ENCODE data around the gene ZBTB22. TPM values are rescaled to one million over a fixed set of nuclear protein-coding genes. Genes with fewer than 3 reads are reported as not detected.

Gene ZBTB22
- total RNA-seq, 4 donors from 2014 or later: 25.0 to 53.7 (median 35.8) TPM

DNA sequence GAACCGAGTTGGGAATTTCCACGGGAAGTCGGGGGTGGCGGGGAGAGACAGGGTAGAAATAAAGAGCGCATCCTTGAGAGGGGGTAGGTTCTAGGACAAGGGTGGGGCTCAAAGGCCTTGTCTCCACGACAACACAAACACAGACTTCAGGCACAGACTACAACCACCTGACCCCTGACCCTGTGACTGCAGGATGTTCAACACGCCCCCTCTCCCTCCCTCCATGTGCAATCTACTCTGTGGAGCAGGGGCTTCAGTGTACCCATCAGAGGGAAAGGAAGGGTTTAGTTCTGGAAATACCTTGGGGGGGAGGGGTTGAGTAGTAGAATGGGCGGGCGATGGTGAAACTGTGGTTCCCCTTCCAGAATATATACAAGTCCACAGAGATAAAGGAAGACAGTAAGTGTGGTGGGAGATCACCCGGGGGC lies 3.0 kb downstream of the ZBTB22 start:
- WGBS, 2 donors: 1 to 4% methylated on average over 10 of the region's 10 CpGs
- TF ChIP-seq, protein P1, sequence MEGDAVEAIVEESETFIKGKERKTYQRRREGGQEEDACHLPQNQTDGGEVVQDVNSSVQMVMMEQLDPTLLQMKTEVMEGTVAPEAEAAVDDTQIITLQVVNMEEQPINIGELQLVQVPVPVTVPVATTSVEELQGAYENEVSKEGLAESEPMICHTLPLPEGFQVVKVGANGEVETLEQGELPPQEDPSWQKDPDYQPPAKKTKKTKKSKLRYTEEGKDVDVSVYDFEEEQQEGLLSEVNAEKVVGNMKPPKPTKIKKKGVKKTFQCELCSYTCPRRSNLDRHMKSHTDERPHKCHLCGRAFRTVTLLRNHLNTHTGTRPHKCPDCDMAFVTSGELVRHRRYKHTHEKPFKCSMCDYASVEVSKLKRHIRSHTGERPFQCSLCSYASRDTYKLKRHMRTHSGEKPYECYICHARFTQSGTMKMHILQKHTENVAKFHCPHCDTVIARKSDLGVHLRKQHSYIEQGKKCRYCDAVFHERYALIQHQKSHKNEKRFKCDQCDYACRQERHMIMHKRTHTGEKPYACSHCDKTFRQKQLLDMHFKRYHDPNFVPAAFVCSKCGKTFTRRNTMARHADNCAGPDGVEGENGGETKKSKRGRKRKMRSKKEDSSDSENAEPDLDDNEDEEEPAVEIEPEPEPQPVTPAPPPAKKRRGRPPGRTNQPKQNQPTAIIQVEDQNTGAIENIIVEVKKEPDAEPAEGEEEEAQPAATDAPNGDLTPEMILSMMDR (IDR thresholded peaks at IDR 0.05): no peak
- TF ChIP-seq POLR2A (IDR thresholded peaks at IDR 0.05): no peak
- DNase-seq (ENCODE audit: low spot score in 2 of 2): peak; percentile 83 to 93
- peak overlapping the region; percentile 79 for H3K4me3 ChIP-seq (ENCODE audit: low read depth, poor library complexity, severe bottlenecking)
- intact Hi-C loops (cut with DNase I; ENCODE audit: low total_unique reads): no loop called here

DNA sequence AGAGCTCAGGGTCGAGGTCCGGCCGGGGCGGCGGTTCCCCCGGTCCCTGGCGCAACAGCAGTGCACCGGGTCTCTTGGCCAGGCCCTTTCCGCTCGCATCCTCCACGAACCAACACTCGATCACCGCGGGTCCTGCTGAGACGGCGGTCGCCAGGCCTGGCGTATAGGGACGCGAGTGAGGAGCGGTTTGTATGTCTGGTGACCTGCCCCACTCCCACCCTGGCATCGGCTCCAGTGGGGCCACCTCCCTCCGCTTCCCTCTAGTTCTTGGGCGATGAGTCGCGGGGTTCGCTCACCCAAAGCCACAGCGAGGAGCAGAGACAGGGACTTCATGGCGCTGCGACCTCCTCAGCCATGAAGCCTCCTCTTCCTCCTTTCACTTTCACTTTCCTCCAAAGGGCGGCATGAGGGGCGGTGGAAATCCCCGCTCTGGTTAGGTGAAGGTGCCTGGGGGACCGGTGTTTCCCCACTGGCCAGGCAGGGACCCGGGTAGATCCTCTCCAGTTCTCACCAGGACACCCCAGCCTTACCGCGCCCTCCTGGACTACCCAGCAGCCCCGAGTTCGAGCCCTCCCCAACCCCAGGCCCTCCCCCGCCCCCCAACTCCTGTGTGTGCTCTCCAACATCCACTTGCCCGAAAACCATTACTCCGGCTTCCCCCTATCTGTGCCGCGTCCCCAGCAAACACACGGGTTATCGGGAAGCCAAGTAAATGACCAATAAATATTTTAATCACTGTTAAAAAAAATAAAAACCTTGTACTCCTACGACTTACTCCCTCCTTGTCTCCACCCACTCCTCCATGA lies 3.6 kb downstream of the ZBTB22 start, which contains the start of gene TAPBP:
Gene TAPBP, minus strand, starts transcription at position 370 of the 806 bp plus-strand sequence. Its CDS starts 37 bp downstream, at position 333.
- intact Hi-C loops (cut with DNase I; ENCODE audit: low total_unique reads): no loop called here
- no peak for TF ChIP-seq POLR2A (IDR thresholded peaks at IDR 0.05)
- TF ChIP-seq, protein P1 (IDR thresholded peaks at IDR 0.05): no peak
- H3K4me3 ChIP-seq (ENCODE audit: low read depth, poor library complexity, severe bottlenecking): peak within 1 kb of the TSS; percentile 79
- peak in 1 of 2 donors; percentile 94 for DNase-seq (ENCODE audit: low spot score in 2 of 2)
- 0 to 1% methylated on average over 20 to 46 of the region's 47 CpGs for WGBS, 2 donors

DNA sequence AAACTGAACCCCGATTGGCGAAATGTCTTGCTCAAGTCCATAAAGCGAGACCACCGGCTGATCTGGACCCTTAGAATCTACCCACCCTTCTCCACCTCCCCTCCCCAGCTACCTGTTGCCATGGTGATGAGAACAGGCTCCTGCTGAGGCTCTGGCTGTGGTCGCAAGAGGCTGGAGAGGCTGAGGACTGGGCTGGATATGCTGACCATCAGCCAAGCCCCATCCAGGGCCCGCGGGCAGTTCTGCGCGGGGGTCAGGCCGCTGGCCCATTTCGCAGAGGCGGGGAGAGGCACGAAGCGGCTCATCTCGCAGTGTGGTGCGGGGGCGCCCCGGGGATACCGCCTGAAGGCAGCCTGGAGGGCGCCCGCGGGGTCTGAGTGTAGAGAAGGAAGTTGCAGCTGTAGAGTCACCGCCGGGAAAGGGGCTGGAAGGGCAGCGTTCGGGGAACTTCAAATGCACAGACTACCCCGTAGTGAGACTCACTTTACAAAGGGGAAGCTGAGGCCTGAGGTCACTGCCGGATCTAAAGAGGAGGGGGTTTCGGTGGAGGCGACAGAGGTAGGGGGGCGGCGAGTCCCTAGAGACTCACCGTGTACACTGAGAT lies 4.3 kb downstream of the ZBTB22 start:
- peak overlapping the region; percentile 79 for H3K4me3 ChIP-seq (ENCODE audit: low read depth, poor library complexity, severe bottlenecking)
- 1 to 2% methylated on average over 32 to 33 of the region's 33 CpGs for WGBS, 2 donors
- DNase-seq (ENCODE audit: low spot score in 2 of 2): peak in 1 of 2 donors; percentile 91
- TF ChIP-seq POLR2A (IDR thresholded peaks at IDR 0.05): no peak
- TF ChIP-seq, protein P1 (IDR thresholded peaks at IDR 0.05): no peak
- intact Hi-C loops (cut with DNase I; ENCODE audit: low total_unique reads): no loop called here

DNA sequence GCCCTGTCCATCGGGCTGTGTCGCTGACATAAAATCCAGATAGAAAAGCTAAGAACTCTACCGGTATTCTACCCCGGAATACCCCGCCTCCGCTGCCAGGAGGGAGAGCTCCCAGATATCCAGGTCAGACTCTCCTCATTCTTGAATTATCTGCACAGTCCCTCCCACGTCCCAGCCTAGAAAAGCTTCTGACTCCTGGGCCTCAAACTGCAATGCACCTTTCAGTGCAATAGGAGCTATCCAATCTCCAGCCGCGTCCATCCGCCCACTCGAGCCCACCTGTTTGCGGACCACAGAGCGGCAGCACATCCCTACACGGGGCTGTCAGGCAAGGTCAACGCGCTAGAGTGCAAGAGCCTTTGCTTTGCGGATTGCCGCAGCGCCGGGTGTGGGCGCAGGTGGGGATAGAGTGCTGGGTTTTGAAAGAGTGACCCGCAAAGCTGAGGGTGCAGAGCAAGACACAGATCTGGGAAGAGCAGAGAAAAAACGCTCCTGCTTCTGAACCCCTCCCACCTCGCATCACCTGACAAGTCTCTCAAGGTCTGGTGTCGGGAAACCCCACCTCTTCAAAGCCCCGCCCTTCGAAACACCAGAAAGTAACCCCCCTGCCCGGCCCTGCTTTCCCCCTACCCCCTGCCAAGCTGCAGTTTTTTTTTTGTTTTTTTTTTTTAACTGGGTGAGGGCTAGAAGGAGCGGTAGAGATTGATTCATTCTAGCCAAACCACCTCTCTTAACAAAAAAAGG lies 5.0 kb downstream of the ZBTB22 start:
- peak; percentile 87 to 91 for DNase-seq (ENCODE audit: low spot score in 2 of 2)

DNA sequence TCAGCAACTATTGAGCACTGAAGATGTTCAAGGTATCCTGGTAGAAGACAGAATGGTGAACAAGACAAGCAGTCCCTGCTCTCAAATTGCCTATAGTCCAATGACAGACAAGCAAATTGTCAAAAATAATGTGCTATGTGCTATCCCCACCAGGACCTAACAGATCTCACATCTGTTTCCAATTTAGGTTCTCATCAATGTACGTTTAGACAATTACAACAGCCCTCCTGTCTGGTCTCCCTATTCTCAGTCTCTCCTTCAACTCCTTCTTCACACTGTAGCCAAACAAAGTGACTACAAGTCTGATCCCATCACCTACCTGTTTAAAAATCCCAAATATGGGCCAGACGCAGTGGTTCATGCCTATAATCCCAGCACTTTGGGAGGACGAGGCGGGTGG lies 11.2 kb downstream of the ZBTB22 start:
- 81 to 85% methylated on average over 4 of the region's 4 CpGs for WGBS, 2 donors
- intact Hi-C loops (cut with DNase I; ENCODE audit: low total_unique reads): no loop called here
- no peak for DNase-seq (ENCODE audit: low spot score in 2 of 2)
- TF ChIP-seq, protein P1 (IDR thresholded peaks at IDR 0.05): no peak
- TF ChIP-seq POLR2A (IDR thresholded peaks at IDR 0.05): no peak
- no peak overlapping the region for H3K4me3 ChIP-seq (ENCODE audit: low read depth, poor library complexity, severe bottlenecking)

More for the DNA sequence above, 5.0 kb downstream of the ZBTB22 start:
- H3K4me3 ChIP-seq (ENCODE audit: low read depth, poor library complexity, severe bottlenecking): peak overlapping the region; percentile 79
- WGBS, 2 donors: 2 to 5% methylated on average over 29 of the region's 29 CpGs
- intact Hi-C loops (cut with DNase I; ENCODE audit: low total_unique reads): no loop called here
- TF ChIP-seq, protein P1 (IDR thresholded peaks at IDR 0.05): no peak
- TF ChIP-seq POLR2A (IDR thresholded peaks at IDR 0.05): no peak
